GM23248 (cell line): ENCODE data around the gene PDE6B.

Experiments used
- EZH2 ChIP-seq: fragments of 200-600 bp; sonication (generic); IDR thresholded peaks from 2 replicates; pipeline ENCODE4 v1.6.1; 2018; ENCODE audit warnings: antibody characterized with exemption, mild to moderate bottlenecking; ENCODE audit not compliant: insufficient read depth, poor library complexity, severe bottlenecking
- EZH2phosphoT487 ChIP-seq: fragments of 200-600 bp; sonication (generic); IDR thresholded peaks from 2 replicates; pipeline ENCODE4 v1.6.1; 2018; ENCODE audit warnings: antibody characterized with exemption, moderate library complexity, mild to moderate bottlenecking, low read depth; ENCODE audit not compliant: insufficient read depth

GRCh38 chr4:605702-606425, 19.5 kb upstream of the PDE6B start:
- no peak for TF ChIP-seq EZH2
- TF ChIP-seq EZH2phosphoT487: no peak
